Measurements from ENCODE around the gene COL23A1.

DNA sequence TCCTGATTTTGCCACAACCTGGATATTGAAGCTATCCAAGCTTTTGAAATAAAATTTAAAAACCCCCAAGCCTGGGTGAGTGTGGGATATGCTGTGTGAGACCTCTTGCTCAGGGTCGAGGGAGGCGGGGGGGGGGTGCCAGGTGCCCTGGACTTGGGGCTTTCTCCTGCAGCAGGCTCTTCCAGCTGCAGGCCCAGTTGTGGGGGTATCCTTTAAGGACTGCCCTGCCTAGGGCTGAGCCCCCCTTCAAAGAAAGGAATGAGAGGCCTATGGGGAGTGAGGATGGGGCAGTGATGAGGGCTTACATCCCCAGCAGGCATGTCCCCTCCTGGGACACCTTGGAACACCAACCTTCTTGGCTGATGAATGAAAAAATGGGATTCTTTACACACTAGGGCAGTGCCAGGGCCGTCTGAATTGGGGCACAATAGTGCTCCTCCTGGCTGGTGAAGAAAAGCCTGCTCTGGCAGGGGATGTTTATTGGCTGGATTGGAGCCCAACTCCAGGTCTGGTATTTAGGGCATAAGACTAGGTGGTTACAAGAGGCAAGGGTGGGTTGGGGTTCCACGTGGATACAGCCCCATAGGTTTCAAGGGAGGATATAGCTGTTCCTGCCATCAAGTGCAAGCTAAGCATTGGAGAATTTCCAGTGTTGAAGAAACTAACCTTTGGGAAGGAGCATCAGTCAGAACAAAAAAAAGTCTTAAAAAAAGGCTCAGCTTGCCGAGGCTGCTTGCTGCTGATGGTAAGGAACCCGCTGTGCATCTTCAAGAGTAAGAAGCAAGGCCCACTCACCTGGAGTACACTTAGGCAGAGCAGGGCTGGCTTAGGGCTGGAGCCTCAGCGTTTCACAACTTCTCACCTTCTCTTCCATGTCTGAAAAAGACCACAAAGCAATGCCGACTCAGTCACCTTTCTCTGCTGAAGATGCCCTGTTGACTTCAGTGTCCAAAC, 378.8 kb downstream of the COL23A1 start:
- no peak for TF ChIP-seq POLR2A (IDR thresholded peaks at IDR 0.05; ENCODE audit: low read length)
- no peak for TF ChIP-seq CTCF (IDR thresholded peaks at IDR 0.05)
- peak; percentile 58; the same call in 1 of the 2 replicates for TF ChIP-seq HOXA7 (CRISPR knock-in tag; IDR thresholded peaks at IDR 0.05)
- no peak for TF ChIP-seq EHF (CRISPR knock-in tag; IDR thresholded peaks at IDR 0.05)
- TF ChIP-seq RAD21 (conservative IDR thresholded peaks at IDR 0.05 in 1 of 2, IDR thresholded peaks at IDR 0.05 in 1 of 2) = no peak
- TF ChIP-seq SMC3 (IDR thresholded peaks at IDR 0.05) = no peak
- no peak for TF ChIP-seq CHD2 (IDR thresholded peaks at IDR 0.05; ENCODE audit: low read length, partially characterized antibody)
- TF ChIP-seq, protein P1, sequence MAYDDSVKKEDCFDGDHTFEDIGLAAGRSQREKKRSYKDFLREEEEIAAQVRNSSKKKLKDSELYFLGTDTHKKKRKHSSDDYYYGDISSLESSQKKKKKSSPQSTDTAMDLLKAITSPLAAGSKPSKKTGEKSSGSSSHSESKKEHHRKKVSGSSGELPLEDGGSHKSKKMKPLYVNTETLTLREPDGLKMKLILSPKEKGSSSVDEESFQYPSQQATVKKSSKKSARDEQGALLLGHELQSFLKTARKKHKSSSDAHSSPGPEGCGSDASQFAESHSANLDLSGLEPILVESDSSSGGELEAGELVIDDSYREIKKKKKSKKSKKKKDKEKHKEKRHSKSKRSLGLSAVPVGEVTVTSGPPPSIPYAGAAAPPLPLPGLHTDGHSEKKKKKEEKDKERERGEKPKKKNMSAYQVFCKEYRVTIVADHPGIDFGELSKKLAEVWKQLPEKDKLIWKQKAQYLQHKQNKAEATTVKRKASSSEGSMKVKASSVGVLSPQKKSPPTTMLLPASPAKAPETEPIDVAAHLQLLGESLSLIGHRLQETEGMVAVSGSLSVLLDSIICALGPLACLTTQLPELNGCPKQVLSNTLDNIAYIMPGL (CRISPR knock-in tag; IDR thresholded peaks at IDR 0.05; ENCODE audit: borderline replicate concordance) = no peak
- TF ChIP-seq ZC3H11A (IDR thresholded peaks at IDR 0.05) = no peak
- TF ChIP-seq JUN (IDR thresholded peaks at IDR 0.05) = 0 out of 5 replicates have a peak, but pooled peaks of 1 of the 2 experiments have one; percentile 14
- no peak for TF ChIP-seq MYC (IDR thresholded peaks at IDR 0.05; ENCODE audit: borderline replicate concordance, low read length)

Data from A549 (cell line).